Measurements from ENCODE around the gene PARP6.
A peak's percentile ranks its signal among the peaks of the same experiment; 100 is the strongest.

PARP6 gene

DNA sequence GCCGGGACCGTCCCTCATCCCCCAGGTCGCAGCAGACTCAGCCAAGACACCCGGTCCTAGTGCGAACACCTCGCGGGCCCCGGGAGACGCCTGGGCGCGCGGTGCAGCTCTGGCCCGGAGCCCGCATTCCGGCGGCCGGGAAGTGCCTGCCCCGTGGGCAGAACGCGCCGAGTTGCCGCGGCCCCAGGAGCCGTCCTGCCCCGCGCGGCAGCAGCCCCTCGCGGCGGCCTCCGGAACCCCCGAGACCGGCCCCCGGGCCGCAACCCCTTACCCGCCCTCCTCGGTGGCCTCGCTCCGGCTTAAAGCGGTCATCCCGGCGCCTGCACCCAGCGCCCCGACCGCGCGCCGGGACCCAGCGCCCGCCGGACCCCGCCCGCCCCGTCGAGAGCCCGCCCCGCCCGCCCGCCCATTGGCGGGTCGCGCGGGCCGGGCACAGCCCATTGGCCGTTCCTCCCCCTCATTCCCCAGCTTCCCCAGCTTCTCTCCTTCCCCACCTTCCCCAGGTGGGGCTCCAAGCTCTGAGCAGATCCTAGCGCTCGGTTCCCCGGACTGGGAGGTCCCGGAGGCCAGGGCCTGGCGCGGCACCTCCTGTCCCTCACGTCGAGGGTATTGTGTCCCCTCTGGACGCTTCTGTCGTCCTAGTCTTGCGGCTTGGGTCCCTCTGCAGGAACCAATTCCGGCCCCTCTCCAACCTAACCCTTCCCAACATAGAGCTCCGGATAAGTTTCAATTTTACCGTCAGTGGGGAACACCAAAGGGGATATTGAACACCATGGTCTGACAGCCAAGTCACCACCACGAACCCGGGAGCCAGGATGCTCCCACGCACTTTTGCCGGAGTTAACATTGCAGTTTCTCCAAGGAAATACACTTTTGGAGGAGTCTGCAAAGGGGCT is 74.6 kb downstream of the PARP6 start, which contains the start of gene GRAMD2A:
Gene GRAMD2A (minus strand): TSS at position 328 of the 896 bp plus-strand sequence.
- H3K4me3 ChIP-seq (ENCODE audit: low read depth, low read length): peak within 1 kb of the TSS; percentile 9; the same call in 1 of the 2 replicates
- no peak for TF ChIP-seq CTCF (IDR thresholded peaks at IDR 0.05; ENCODE audit: low read depth, low read length, missing control alignments)
- DNase-seq (ENCODE audit: low read depth): no peak

- peak overlapping the region; percentile 9; the same call in 1 of the 2 replicates for H3K4me3 ChIP-seq (ENCODE audit: low read depth, low read length)
- DNase-seq (ENCODE audit: low read depth): no peak
- no peak for TF ChIP-seq CTCF (IDR thresholded peaks at IDR 0.05; ENCODE audit: low read depth, low read length, missing control alignments)
Observed at GRCh38 chr15:72197041-72197459, 75.3 kb downstream of the PARP6 start.

- no peak for DNase-seq (ENCODE audit: low read depth)
- H3K4me3 ChIP-seq (ENCODE audit: low read depth, low read length): no peak overlapping the region
- TF ChIP-seq CTCF (IDR thresholded peaks at IDR 0.05; ENCODE audit: low read depth, low read length, missing control alignments): no peak
Observed at GRCh38 chr15:72196409-72197040, 75.8 kb downstream of the PARP6 start.

GRCh38 chr15:72195101-72195511 is 77.2 kb downstream of the PARP6 start:
- no peak for TF ChIP-seq CTCF (IDR thresholded peaks at IDR 0.05; ENCODE audit: low read depth, low read length, missing control alignments)
- DNase-seq (ENCODE audit: low read depth): no peak
- H3K4me3 ChIP-seq (ENCODE audit: low read depth, low read length): no peak overlapping the region

- no peak for DNase-seq (ENCODE audit: low read depth)
- TF ChIP-seq CTCF (IDR thresholded peaks at IDR 0.05; ENCODE audit: low read depth, low read length, missing control alignments): no peak
- H3K4me3 ChIP-seq (ENCODE audit: low read depth, low read length): no peak overlapping the region
Observed at GRCh38 chr15:72193836-72194396, 78.4 kb downstream of the PARP6 start.

- no peak for DNase-seq (ENCODE audit: low read depth)
- no peak for TF ChIP-seq CTCF (IDR thresholded peaks at IDR 0.05; ENCODE audit: low read depth, low read length, missing control alignments)
- no peak overlapping the region for H3K4me3 ChIP-seq (ENCODE audit: low read depth, low read length)
Observed at GRCh38 chr15:72192416-72192815, 79.9 kb downstream of the PARP6 start.
